ENCODE measurements around the gene GATD1.

DNA sequence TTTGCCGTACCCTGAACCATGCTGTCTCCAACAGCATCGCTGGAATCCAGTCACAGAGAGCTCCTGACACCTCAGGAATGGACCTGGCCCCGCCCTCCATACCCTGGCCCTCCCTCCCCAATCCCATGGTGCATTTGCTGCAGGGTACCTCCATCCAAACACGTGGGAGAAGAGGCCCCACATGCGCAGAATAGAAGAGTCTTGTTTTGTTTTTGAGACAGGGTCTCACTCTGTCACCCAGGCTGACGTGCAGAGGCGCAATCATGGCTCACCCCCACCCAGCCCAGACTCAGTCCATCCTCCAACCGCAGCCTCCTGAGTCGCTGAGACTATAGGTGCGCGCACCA, 39.1 kb upstream of the GATD1 start:
- no peak for TF ChIP-seq POLR2A (IDR thresholded peaks at IDR 0.05)
- TF ChIP-seq, protein P1, sequence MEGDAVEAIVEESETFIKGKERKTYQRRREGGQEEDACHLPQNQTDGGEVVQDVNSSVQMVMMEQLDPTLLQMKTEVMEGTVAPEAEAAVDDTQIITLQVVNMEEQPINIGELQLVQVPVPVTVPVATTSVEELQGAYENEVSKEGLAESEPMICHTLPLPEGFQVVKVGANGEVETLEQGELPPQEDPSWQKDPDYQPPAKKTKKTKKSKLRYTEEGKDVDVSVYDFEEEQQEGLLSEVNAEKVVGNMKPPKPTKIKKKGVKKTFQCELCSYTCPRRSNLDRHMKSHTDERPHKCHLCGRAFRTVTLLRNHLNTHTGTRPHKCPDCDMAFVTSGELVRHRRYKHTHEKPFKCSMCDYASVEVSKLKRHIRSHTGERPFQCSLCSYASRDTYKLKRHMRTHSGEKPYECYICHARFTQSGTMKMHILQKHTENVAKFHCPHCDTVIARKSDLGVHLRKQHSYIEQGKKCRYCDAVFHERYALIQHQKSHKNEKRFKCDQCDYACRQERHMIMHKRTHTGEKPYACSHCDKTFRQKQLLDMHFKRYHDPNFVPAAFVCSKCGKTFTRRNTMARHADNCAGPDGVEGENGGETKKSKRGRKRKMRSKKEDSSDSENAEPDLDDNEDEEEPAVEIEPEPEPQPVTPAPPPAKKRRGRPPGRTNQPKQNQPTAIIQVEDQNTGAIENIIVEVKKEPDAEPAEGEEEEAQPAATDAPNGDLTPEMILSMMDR (IDR thresholded peaks at IDR 0.05) = no peak
